ENCODE data around the gene CD2. TPM values are rescaled to one million over a fixed set of nuclear protein-coding genes. Genes with fewer than 3 reads are reported as not detected.

The CD2 gene
- total and polyA plus RNA-seq, 2 experiments from 2014 or later: not detected

GRCh38 chr1:116805398-116805797, 51.2 kb downstream of the CD2 start:
- TF ChIP-seq CTCF (IDR thresholded peaks at IDR 0.05; ENCODE audit: low read depth, low read length): no peak
- Histone ChIP-seq H3K27ac (no peak overlapping the region), H3K4me3 (no peak overlapping the region), H3K9me3 (ENCODE audit: low read depth) (no peaks in the 10 kb centered on the region), H3K4me1 (ENCODE audit: low read depth) (no peaks in the 10 kb centered on the region), H3K27me3 (no peaks in the 10 kb centered on the region), H3K36me3 (no peaks in the 10 kb centered on the region)
- no peak for DNase-seq (ENCODE audit: low read depth in 1 of 2, low spot score in 1 of 2)

- no peak overlapping the region for H3K4me3 ChIP-seq
- H3K27ac ChIP-seq: no peak overlapping the region
- no peaks in the 10 kb centered on the region for H3K36me3 ChIP-seq
- no peak for DNase-seq (ENCODE audit: low read depth in 1 of 2, low spot score in 1 of 2)
- no peaks in the 10 kb centered on the region for H3K4me1 ChIP-seq (ENCODE audit: low read depth)
- no peak for TF ChIP-seq CTCF (IDR thresholded peaks at IDR 0.05; ENCODE audit: low read depth, low read length)
- H3K27me3 ChIP-seq: no peaks in the 10 kb centered on the region
- H3K9me3 ChIP-seq (ENCODE audit: low read depth): no peaks in the 10 kb centered on the region
Measured at GRCh38 chr1:116806245-116806644, 52.0 kb downstream of the CD2 start.

GRCh38 chr1:116806671-116807070, 52.4 kb downstream of the CD2 start:
- no peak for DNase-seq (ENCODE audit: low read depth in 1 of 2, low spot score in 1 of 2)
- H3K4me3 ChIP-seq: no peak overlapping the region
- H3K27ac ChIP-seq: no peak overlapping the region
- no peak for TF ChIP-seq CTCF (IDR thresholded peaks at IDR 0.05; ENCODE audit: low read depth, low read length)
- no peaks in the 10 kb centered on the region for H3K4me1 ChIP-seq (ENCODE audit: low read depth)
- H3K9me3 ChIP-seq (ENCODE audit: low read depth): no peaks in the 10 kb centered on the region
- H3K36me3 ChIP-seq: no peaks in the 10 kb centered on the region
- H3K27me3 ChIP-seq: no peaks in the 10 kb centered on the region

- Histone ChIP-seq H3K27me3 (no peaks in the 10 kb centered on the region), H3K4me1 (ENCODE audit: low read depth) (no peaks in the 10 kb centered on the region), H3K27ac (no peak overlapping the region), H3K36me3 (no peaks in the 10 kb centered on the region), H3K9me3 (ENCODE audit: low read depth) (no peaks in the 10 kb centered on the region), H3K4me3 (no peak overlapping the region)
- no peak for TF ChIP-seq CTCF (IDR thresholded peaks at IDR 0.05; ENCODE audit: low read depth, low read length)
- DNase-seq (ENCODE audit: low read depth in 1 of 2, low spot score in 1 of 2): no peak
Measured at GRCh38 chr1:116807394-116808199, 53.4 kb downstream of the CD2 start.

GRCh38 chr1:116808200-116808847, 54.1 kb downstream of the CD2 start:
- no peak overlapping the region for H3K27ac ChIP-seq
- TF ChIP-seq CTCF (IDR thresholded peaks at IDR 0.05; ENCODE audit: low read depth, low read length): no peak
- no peaks in the 10 kb centered on the region for H3K4me1 ChIP-seq (ENCODE audit: low read depth)
- no peak overlapping the region for H3K4me3 ChIP-seq
- H3K9me3 ChIP-seq (ENCODE audit: low read depth): no peaks in the 10 kb centered on the region
- no peak for DNase-seq (ENCODE audit: low read depth in 1 of 2, low spot score in 1 of 2)
- no peaks in the 10 kb centered on the region for H3K27me3 ChIP-seq
- H3K36me3 ChIP-seq: no peaks in the 10 kb centered on the region
